K562 (cell line): ENCODE measurements around the gene SMIM13. TPM values are rescaled to one million over a fixed set of nuclear protein-coding genes. Genes with fewer than 3 reads are reported as not detected.

ENCODE experiments used
- ATAC-seq: fragments of 200-7000 bp; cut with Tn5 transposase; 3 replicates; pipeline ENCODE4 v1.9.1; 2020; ENCODE audit warnings: moderate library complexity
- BruUV-seq: library from RNA; stranded (reverse); fragments of 400-500 nt; replicated peaks from 2 replicates; lab custom pipeline; 2021; lab: Mats Ljungman, UMichigan
- CTCF ChIA-PET: fragments of 300-600 bp; formaldehyde crosslinking; extraction: SDS; loops from one replicate; lab custom pipeline; 2021; ENCODE audit warnings: low intra/inter-chr PET ratio; lab: Yijun Ruan, JAX
- POLR2A ChIA-PET: fragments of 300-600, 350-650 bp; sonication (Branson Sonifier 250); formaldehyde crosslinking; extraction: SDS; loops from one replicate; lab custom pipeline; 2021; ENCODE audit warnings: antibody characterized with exemption, inconsistent platforms; lab: Yijun Ruan, JAX
- DNase-seq, 4 experiments: peaks; one replicate each; pipeline versions ENCODE4 v3.0.0 to v3.0.0-alpha.2; 2011 to 2018; ENCODE audit warnings: low spot score in 3 of 4, mixed read lengths in 3 of 4; ENCODE audit errors: extremely low read depth in 1 of 4
- FAIRE-seq: peaks from 2 replicates; lab custom pipeline; 2011; peaks lifted over from hg19 to GRCh38; lab: Jason Lieb, UNC
- H2AFZ ChIP-seq: 2 replicates; pipeline ENCODE4 v1.6.0; 2011; ENCODE audit warnings: low read depth, low read length, control low read depth, inconsistent platforms
- H3K27ac ChIP-seq: fragments of 200-600 bp; 3 replicates; pipeline ENCODE4 v1.8.0; 2011; ENCODE audit warnings: low read depth, mild to moderate bottlenecking, control low read depth, inconsistent platforms, low read length, moderate library complexity, mixed read lengths; ENCODE audit errors: extremely low read depth
- H3K27me3 ChIP-seq, 2 experiments: fragments of 300-600 bp in 1 of 2; 2 replicates in 1 of 2; 3 replicates in 1 of 2; pipeline versions ENCODE4 v1.6.0 to v1.8.0; 2011; ENCODE audit warnings: inconsistent platforms in 2 of 2, low read length in 2 of 2, mild to moderate bottlenecking in 1 of 2, mixed read lengths in 1 of 2, moderate library complexity in 1 of 2; ENCODE audit not compliant: control insufficient read depth in 2 of 2, insufficient read depth in 2 of 2
- H3K36me3 ChIP-seq: fragments of 300-600 bp; 3 replicates; pipeline ENCODE4 v1.8.0; 2011; ENCODE audit warnings: mild to moderate bottlenecking, low read length, inconsistent platforms; ENCODE audit not compliant: control insufficient read depth, insufficient read depth
- H3K4me1 ChIP-seq, 2 experiments: fragments of 200-600 bp in 1 of 2; replicated peaks in 1 of 2; 2 replicates in 1 of 2; 3 replicates in 1 of 2; pipeline versions ENCODE4 v1.5.1 to v1.8.0; 2011; ENCODE audit warnings: inconsistent platforms in 2 of 2, low read length in 2 of 2, mild to moderate bottlenecking in 1 of 2, mixed read lengths in 1 of 2, moderate library complexity in 1 of 2; ENCODE audit not compliant: control insufficient read depth in 2 of 2, insufficient read depth in 2 of 2
- H3K4me2 ChIP-seq: 2 replicates; pipeline ENCODE4 v1.6.1; 2011; ENCODE audit warnings: low read length, control low read depth, inconsistent platforms, mixed read lengths; ENCODE audit not compliant: insufficient read depth
- H3K4me3 ChIP-seq: fragments of 200-600 bp; sonication (generic), shearing (Covaris generic); 2 replicates; pipeline ENCODE4 v1.5.1; 2016; ENCODE audit warnings: control low read depth, inconsistent platforms
- H3K79me2 ChIP-seq: fragments of 200-600 bp; 3 replicates; pipeline ENCODE4 v1.8.0; 2011; ENCODE audit warnings: low read length, inconsistent platforms; ENCODE audit not compliant: control insufficient read depth, insufficient read depth
- H3K9ac ChIP-seq, 2 experiments: 2 replicates each; pipeline versions ENCODE4 v1.6.0 to v1.6.1; 2011; ENCODE audit warnings: low read depth in 2 of 2, low read length in 2 of 2, control low read depth in 1 of 2, inconsistent platforms in 1 of 2, mild to moderate bottlenecking in 1 of 2, mixed read lengths in 1 of 2; ENCODE audit not compliant: insufficient read depth in 1 of 2
- H3K9me1 ChIP-seq: one replicate; pipeline ENCODE4 v1.6.0; 2011; ENCODE audit warnings: inconsistent platforms, mild to moderate bottlenecking, low read length, moderate library complexity; ENCODE audit not compliant: control insufficient read depth, insufficient read depth
- H3K9me3 ChIP-seq: replicated peaks from 2 replicates; pipeline ENCODE4 v1.5.1; 2011; ENCODE audit warnings: low read depth, low read length, inconsistent platforms; ENCODE audit not compliant: control insufficient read depth, insufficient read depth
- H4K20me1 ChIP-seq: replicated peaks from 2 replicates; pipeline ENCODE4 v1.6.1; 2011; ENCODE audit warnings: low read length, inconsistent platforms, mixed read lengths; ENCODE audit not compliant: control insufficient read depth, insufficient read depth
- ETV6 ChIP-seq, 3 experiments: fragments of 150-350 bp in 1 of 3; sonication (generic) in 1 of 3; formaldehyde crosslinking in 1 of 3; IDR thresholded peaks; 2 replicates each; pipeline versions ENCODE4 v1.6.1 to v1.8.0; 2014 to 2022; ENCODE audit warnings: borderline replicate concordance in 2 of 3, low read depth in 2 of 3, antibody characterized with exemption in 1 of 3, low read length in 1 of 3, mild to moderate bottlenecking in 1 of 3, missing genetic modification reagents in 1 of 3
- STAT5A ChIP-seq: IDR thresholded peaks from 2 replicates; pipeline ENCODE4 v1.6.1; 2012; ENCODE audit warnings: low read length, inconsistent platforms, borderline replicate concordance
- TEAD1 ChIP-seq, 2 experiments: fragments of 450-650 bp in 1 of 2; sonication (generic) in 1 of 2; formaldehyde crosslinking; IDR thresholded peaks; 2 replicates each; pipeline versions ENCODE4 v1.4.0 to v1.8.0; 2020 to 2022; ENCODE audit warnings: mild to moderate bottlenecking in 2 of 2, missing genetic modification reagents in 1 of 2
- WGBS: fragments of 100-300 bp; shearing (Covaris generic); methylation state at CpG from one replicate; pipeline ENCODE4 v1.1.6; 2016; ENCODE audit warnings: low coverage, mixed read lengths; ENCODE audit not compliant: insufficient coverage; ENCODE audit errors: missing lambda C conversion rate; 5-methylcytosine and 5-hydroxymethylcytosine counted together
- in situ Hi-C: fragments of 300-500 bp; cut with MboI; formaldehyde crosslinking; loops from 4 replicates; pipeline ENCODE4 v1.15.0; 2018; ENCODE audit warnings: inconsistent platforms, mixed read lengths
- intact Hi-C: fragments of 100-400 bp; cut with micrococcal nuclease; formaldehyde crosslinking; loops from 2 replicates; pipeline ENCODE4 v1.14.2; 2022
- polyA plus RNA-seq, 8 experiments: library from polyadenylated mRNA; depleted of rRNA in 4 of 8; stranded (reverse) in 5 of 8; unstranded in 3 of 8; fragments of >200 nt; fragmentation: Nextera tagmentation in 2 of 8; fragmentation: Illumina TruSeq in 1 of 8; extraction: Ambion mirVana in 2 of 8; extraction: Trizol in 1 of 8; gene quantifications; 2 replicates each; pipeline versions ENCODE4 v1.2.1 to v1.2.3, GENCODE V29; 2011 to 2014; ENCODE audit warnings: inconsistent platforms in 1 of 8, missing spikeins in 1 of 8
- total RNA-seq, 7 experiments: library from RNA; depleted of rRNA in 6 of 7; stranded (reverse); fragments of >200 nt in 6 of 7; fragmentation: Illumina TruSeq in 2 of 7; extraction: Trizol in 2 of 7; gene quantifications; 2 replicates each; pipeline versions ENCODE4 v1.2.1 to v1.2.3, GENCODE V29; 2011 to 2021; ENCODE audit warnings: low replicate concordance in 1 of 7
- TF ChIP-seq, protein P1 (sequence below): fragments of 450-650 bp; IDR thresholded peaks from 2 replicates; pipeline ENCODE4 v1.6.1; 2016; ENCODE audit warnings: low read depth, mild to moderate bottlenecking, moderate library complexity

Gene SMIM13
- total and polyA plus RNA-seq, 9 of the 15 experiments (the other 6 are each of a cell fraction or from before 2014, with no cell fraction given): 5.5 to 24.8 (median 11.7) TPM

DNA sequence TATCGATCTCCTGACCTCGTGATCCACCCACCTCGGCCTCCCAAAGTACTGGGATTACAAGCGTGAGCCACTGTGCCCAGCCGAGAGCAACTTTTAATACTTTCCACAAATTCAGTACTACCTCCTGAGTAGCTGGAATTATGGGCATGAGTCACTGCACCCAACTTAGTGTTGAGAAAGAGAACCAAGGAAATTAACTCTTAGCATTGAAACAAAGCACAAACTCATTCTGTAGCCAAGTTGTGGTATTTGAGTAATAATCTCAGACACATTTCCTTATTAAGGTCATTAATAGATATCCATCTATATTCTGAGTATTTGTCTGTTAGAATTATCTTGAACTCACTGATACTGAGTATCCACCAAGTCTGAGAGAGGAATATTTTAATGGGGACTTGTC is 35.2 kb upstream of the SMIM13 start:
- no TSS peak for BruUV-seq
- DNase-seq (no peak), FAIRE-seq (no peak), ATAC-seq (no peak)
- no peaks in the 10 kb centered on the region for H3K36me3 ChIP-seq
- peaks cover 0 to 2% of the 10 kb centered on the region in 2 experiments; a peak in 1 of 5 replicates for H3K27me3 ChIP-seq
- no peaks in the 10 kb centered on the region for H4K20me1 ChIP-seq
- H3K79me2 ChIP-seq: no peaks in the 10 kb centered on the region
- no peak overlapping the region for H3K27ac ChIP-seq
- WGBS: 52% methylated on average over 5 of the region's 5 CpGs
- in situ Hi-C loops (no loop called here), intact Hi-C loops (no loop called here)
- no peaks in the 10 kb centered on the region for H3K9me3 ChIP-seq
- no peak overlapping the region for H3K4me2 ChIP-seq
- CTCF ChIA-PET: no interaction called here
- H3K9ac ChIP-seq: no peak overlapping the region
- no peak for TF ChIP-seq TEAD1 (CRISPR knock-in tag; IDR thresholded peaks at IDR 0.05)
- TF ChIP-seq ETV6 (IDR thresholded peaks at IDR 0.05; ENCODE audit: borderline replicate concordance in 1 of 2, low read depth in 2 of 2, low read length in 1 of 2): no peak
- no peak for TF ChIP-seq ETV6 (CRISPR knock-in tag; IDR thresholded peaks at IDR 0.05; ENCODE audit: borderline replicate concordance)
- TF ChIP-seq, protein P1, sequence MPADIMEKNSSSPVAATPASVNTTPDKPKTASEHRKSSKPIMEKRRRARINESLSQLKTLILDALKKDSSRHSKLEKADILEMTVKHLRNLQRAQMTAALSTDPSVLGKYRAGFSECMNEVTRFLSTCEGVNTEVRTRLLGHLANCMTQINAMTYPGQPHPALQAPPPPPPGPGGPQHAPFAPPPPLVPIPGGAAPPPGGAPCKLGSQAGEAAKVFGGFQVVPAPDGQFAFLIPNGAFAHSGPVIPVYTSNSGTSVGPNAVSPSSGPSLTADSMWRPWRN: no peak
- TF ChIP-seq STAT5A: no peak
- H3K4me3 ChIP-seq: no peak overlapping the region
- H3K4me1 ChIP-seq: no peaks in the 10 kb centered on the region
- no peaks in the 10 kb centered on the region for H3K9me1 ChIP-seq
- H2AFZ ChIP-seq: no peak overlapping the region
- POLR2A ChIA-PET: no interaction called here
